Measurements from ENCODE around the gene OR10G3. TPM values are rescaled to one million over a fixed set of nuclear protein-coding genes. Genes with fewer than 3 reads are reported as not detected.

The OR10G3 gene
- total RNA-seq, 4 donors from 2014 or later, result 0.44 TPM; not detected in 3

DNA sequence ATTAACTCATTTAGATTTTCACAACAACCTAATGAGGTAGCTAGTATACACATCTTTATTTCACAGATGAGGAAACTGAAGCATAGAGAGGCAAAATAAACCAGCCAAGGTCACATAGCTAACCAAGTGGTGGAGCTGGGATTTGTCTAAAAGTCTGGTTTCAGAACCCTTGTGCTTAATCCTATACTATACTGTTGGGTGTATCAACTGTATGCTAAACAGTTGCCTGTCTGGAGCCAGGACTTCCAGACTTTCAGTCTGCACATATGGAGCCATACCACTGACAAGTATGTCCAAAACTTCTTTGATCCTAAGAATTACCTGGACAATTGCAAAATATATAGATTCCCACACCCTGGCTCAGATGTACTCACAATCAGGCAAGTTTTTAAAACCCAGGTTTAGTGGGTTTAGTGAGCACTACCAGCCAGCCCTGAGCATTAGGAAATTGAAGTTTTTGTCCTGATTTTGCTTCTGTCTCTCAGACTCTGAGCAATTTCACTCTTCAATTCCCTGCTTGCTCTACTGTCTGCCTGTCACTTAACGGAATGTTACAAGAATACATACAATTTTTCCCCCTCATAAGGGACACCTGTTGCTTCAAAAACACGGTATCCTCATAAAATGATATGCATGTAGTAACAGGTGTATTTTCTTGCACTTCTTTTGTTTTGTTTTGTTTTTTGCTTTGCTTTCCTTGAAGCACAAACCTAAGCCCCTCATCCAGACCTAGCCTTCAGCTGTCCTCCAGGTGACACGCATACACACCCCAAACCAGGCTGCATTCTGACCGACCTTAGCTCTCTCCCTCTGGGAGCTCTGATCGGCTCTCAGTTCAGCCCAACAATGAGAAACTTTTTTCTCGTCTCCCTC, 44.1 kb downstream of the OR10G3 start:
- Histone ChIP-seq H3K9me3 (no peaks in the 10 kb centered on the region), H3K36me3 (no peaks in the 10 kb centered on the region), H3K27me3 (peaks cover 0 to 45% of the 10 kb centered on the region in 2 donors), H3K27ac (no peak overlapping the region), H3K4me3 (peak overlapping the region in 1 of 4 donors; percentile 48), H3K4me1 (peaks cover 0 to 17% (median 2%) of the 10 kb centered on the region in 4 donors)
- no peak for DNase-seq (ENCODE audit: low spot score in 2 of 2)
- TF ChIP-seq POLR2A (IDR thresholded peaks at IDR 0.05), result no peak
- no peak for TF ChIP-seq EP300 (IDR thresholded peaks at IDR 0.05)
- TF ChIP-seq, protein P1, sequence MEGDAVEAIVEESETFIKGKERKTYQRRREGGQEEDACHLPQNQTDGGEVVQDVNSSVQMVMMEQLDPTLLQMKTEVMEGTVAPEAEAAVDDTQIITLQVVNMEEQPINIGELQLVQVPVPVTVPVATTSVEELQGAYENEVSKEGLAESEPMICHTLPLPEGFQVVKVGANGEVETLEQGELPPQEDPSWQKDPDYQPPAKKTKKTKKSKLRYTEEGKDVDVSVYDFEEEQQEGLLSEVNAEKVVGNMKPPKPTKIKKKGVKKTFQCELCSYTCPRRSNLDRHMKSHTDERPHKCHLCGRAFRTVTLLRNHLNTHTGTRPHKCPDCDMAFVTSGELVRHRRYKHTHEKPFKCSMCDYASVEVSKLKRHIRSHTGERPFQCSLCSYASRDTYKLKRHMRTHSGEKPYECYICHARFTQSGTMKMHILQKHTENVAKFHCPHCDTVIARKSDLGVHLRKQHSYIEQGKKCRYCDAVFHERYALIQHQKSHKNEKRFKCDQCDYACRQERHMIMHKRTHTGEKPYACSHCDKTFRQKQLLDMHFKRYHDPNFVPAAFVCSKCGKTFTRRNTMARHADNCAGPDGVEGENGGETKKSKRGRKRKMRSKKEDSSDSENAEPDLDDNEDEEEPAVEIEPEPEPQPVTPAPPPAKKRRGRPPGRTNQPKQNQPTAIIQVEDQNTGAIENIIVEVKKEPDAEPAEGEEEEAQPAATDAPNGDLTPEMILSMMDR (IDR thresholded peaks at IDR 0.05), result no peak
- WGBS, 2 donors, result 22 to 25% methylated on average over 6 of the region's 6 CpGs

DNA sequence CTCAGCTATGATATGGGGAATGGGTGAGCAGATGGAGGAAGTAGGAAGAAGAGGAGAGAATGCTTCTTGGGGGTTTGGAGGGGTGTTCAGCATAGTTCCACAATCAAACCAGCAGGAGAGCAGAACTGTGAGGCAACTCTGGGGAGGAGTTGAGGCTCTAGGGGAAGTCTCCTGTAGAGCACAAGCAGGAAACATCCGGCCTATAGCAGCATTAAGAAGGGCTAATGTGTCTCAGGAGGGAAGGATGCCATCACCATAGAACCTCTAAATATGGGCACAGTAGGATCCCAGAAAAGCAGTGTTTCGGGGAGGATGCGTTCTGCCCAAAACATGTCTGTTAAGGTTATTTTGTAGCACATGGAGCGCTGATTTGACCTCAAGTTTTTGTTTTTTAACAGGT, 45.3 kb downstream of the OR10G3 start:
- TF ChIP-seq POLR2A (IDR thresholded peaks at IDR 0.05) (no peak), EP300 (IDR thresholded peaks at IDR 0.05) (no peak)
- TF ChIP-seq, protein P1 (IDR thresholded peaks at IDR 0.05), result no peak
- Histone ChIP-seq H3K4me1 (peaks cover 0 to 17% (median 2%) of the 10 kb centered on the region in 4 donors), H3K4me3 (no peak overlapping the region), H3K27ac (no peak overlapping the region), H3K9me3 (no peaks in the 10 kb centered on the region), H3K27me3 (peaks cover 0 to 45% of the 10 kb centered on the region in 2 donors), H3K36me3 (no peaks in the 10 kb centered on the region)
- DNase-seq (ENCODE audit: low spot score in 2 of 2), result no peak
- 80 to 85% methylated on average over 4 of the region's 4 CpGs for WGBS, 2 donors

- Histone ChIP-seq H3K4me1 (peaks cover 0 to 17% (median 2%) of the 10 kb centered on the region in 4 donors), H3K36me3 (no peaks in the 10 kb centered on the region), H3K9me3 (no peaks in the 10 kb centered on the region), H3K27me3 (peaks cover 0 to 38% of the 10 kb centered on the region in 2 donors), H3K27ac (no peak overlapping the region), H3K4me3 (no peak overlapping the region)
- no peak for TF ChIP-seq POLR2A (IDR thresholded peaks at IDR 0.05)
- TF ChIP-seq EP300 (IDR thresholded peaks at IDR 0.05), result no peak
- TF ChIP-seq, protein P1 (IDR thresholded peaks at IDR 0.05), result no peak
- no peak for DNase-seq (ENCODE audit: low spot score in 2 of 2)
Measured at GRCh38 chr14:21533294-21533693, 46.6 kb downstream of the OR10G3 start.

- Histone ChIP-seq H3K36me3 (peaks cover 0 to 8% (median 0%) of the 10 kb centered on the region in 3 donors), H3K27me3 (peaks cover 0 to 3% of the 10 kb centered on the region in 2 donors), H3K27ac (no peak overlapping the region), H3K4me1 (peaks cover 0 to 22% (median 7%) of the 10 kb centered on the region in 4 donors), H3K4me3 (no peak overlapping the region), H3K9me3 (no peaks in the 10 kb centered on the region)
- no peak for DNase-seq (ENCODE audit: low spot score in 2 of 2)
- 92 to 96% methylated on average over 1 of the region's 1 CpG for WGBS, 2 donors
- no peak for TF ChIP-seq EP300 (IDR thresholded peaks at IDR 0.05)
- TF ChIP-seq POLR2A (IDR thresholded peaks at IDR 0.05), result no peak
- TF ChIP-seq, protein P1 (IDR thresholded peaks at IDR 0.05), result no peak
Measured at GRCh38 chr14:21529515-21529914, 50.4 kb downstream of the OR10G3 start.
